Activated T-cell treated with anti-CD3 and anti-CD28 coated beads, Interleukin-2, amount 50 U/mL, for 4 hours (primary cell): ENCODE measurements around the gene LGALS14. TPM values are rescaled to one million over a fixed set of nuclear protein-coding genes. Genes with fewer than 3 reads are reported as not detected.
A peak's percentile ranks its signal among the peaks of the same experiment; 100 is the strongest.
"Not testable (repeated sequence)": the region's sequence is repeated elsewhere in the genome, so short reads cannot be mapped to it uniquely, and the experiment has no call there.

Experiments
- ATAC-seq, 2 donors: fragments of 200-7000 bp; cut with Tn5 transposase; one replicate each; pipeline ENCODE4 v1.10.0; 2021
- DNase-seq: peaks from one replicate; pipeline ENCODE4 v3.0.0-alpha.2; 2020
- H3K27me3 Mint-ChIP-seq: one replicate; pipeline ENCODE4 v1.8.0; 2021; ENCODE audit warnings: low read depth, mixed read lengths
- H3K36me3 Mint-ChIP-seq: one replicate; pipeline ENCODE4 v1.8.0; 2022; ENCODE audit warnings: mixed read lengths; ENCODE audit not compliant: insufficient read depth
- H3K4me1 Mint-ChIP-seq: one replicate; pipeline ENCODE4 v1.8.0; 2021; ENCODE audit warnings: low read depth, mixed read lengths
- H3K4me3 Mint-ChIP-seq: one replicate; pipeline ENCODE4 v1.8.0; 2021; ENCODE audit warnings: mild to moderate bottlenecking, moderate library complexity, mixed read lengths
- H3K9me3 Mint-ChIP-seq: one replicate; pipeline ENCODE4 v1.8.0; 2021; ENCODE audit warnings: mixed read lengths
- total RNA-seq, 3 donors: library from RNA; stranded (reverse); gene quantifications; one replicate each; pipeline ENCODE4 v1.2.1, GENCODE V29; 2021

The LGALS14 gene
- total RNA-seq, 3 donors from 2014 or later, result not detected

DNA sequence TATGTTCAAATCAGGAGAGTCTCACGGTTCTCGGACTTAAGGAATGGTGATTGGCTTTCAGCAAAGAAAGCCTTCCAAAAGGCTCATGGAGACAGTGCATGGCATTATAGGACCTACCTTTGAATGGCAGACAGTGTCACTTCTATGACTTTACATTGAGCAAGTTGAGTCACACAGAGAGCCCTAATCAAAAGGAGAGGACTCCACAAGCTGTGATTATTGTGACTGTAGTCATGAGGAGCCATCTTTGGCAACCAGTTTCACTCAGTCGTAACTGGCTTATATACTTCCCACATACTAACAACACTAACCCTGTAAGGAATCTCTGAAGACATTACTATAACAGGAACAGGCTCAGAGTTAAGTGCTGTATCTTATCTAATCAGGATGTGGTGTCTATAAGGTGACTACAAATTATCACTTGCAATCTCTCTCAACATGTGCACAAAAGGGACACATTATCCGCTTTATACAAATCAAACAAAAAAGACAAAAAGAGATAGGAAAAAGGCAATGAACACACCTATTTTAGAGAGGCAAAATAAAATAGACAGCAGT, 6.1 kb downstream of the LGALS14 start:
- no peak overlapping the region for H3K4me3 Mint-ChIP-seq
- ATAC-seq (peak in 1 of 2 donors; percentile 51), DNase-seq (no peak)
- H3K4me1 Mint-ChIP-seq, result peaks cover 45% of the 10 kb centered on the region
- peaks cover 9% of the 10 kb centered on the region for H3K27me3 Mint-ChIP-seq
- H3K9me3 Mint-ChIP-seq, result no peaks in the 10 kb centered on the region
- no peaks in the 10 kb centered on the region for H3K36me3 Mint-ChIP-seq

- not testable (repeated sequence) for ATAC-seq, H3K36me3 Mint-ChIP-seq, DNase-seq, H3K4me3 Mint-ChIP-seq, H3K9me3 Mint-ChIP-seq
- Mint-ChIP-seq H3K27me3 (peaks cover 43% of the 10 kb centered on the region), H3K4me1 (peaks cover 16% of the 10 kb centered on the region)
These were observed 15.9 kb downstream of the LGALS14 start for GRCh38 chr19:39720144-39720543.

- ATAC-seq (no peak), DNase-seq (no peak)
- H3K36me3 Mint-ChIP-seq, result no peaks in the 10 kb centered on the region
- H3K4me3 Mint-ChIP-seq, result no peak overlapping the region
- H3K4me1 Mint-ChIP-seq, result peaks cover under 1% of the 10 kb centered on the region
- no peaks in the 10 kb centered on the region for H3K9me3 Mint-ChIP-seq
- H3K27me3 Mint-ChIP-seq, result peaks cover 13% of the 10 kb centered on the region
These were observed 21.7 kb downstream of the LGALS14 start for GRCh38 chr19:39725995-39726394.

- Mint-ChIP-seq H3K36me3 (no peaks in the 10 kb centered on the region), H3K27me3 (peaks cover 9% of the 10 kb centered on the region)
These were observed 23.0 kb downstream of the LGALS14 start for GRCh38 chr19:39727070-39727800.

DNA sequence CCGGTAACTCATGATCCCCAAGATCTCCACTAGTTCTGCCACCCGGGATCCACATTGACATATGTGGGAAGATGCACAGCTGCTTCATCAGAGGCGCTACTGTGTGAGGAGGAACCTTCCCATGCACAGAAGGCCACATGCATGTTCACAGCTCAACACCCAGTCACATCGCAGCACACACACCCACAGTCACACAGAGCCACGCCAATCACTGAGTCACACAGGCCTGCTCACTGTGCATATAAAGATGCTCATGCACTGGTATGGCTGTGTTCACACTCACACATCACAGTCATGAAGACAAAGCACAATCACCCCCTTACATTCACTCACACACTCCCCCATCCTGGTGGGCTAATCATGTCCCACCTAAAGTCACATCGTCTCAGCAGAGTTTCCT, 23.8 kb downstream of the LGALS14 start:
- no peak for DNase-seq
- peaks cover 5% of the 10 kb centered on the region for H3K27me3 Mint-ChIP-seq
- H3K4me3 Mint-ChIP-seq, result no peak overlapping the region
- H3K4me1 Mint-ChIP-seq, result no peaks in the 10 kb centered on the region
- no peak for ATAC-seq
- peaks cover 1% of the 10 kb centered on the region for H3K9me3 Mint-ChIP-seq
- no peaks in the 10 kb centered on the region for H3K36me3 Mint-ChIP-seq

More at GRCh38 chr19:39727070-39727800, 23.0 kb downstream of the LGALS14 start:
- H3K4me1 Mint-ChIP-seq, result no peaks in the 10 kb centered on the region
- H3K4me3 Mint-ChIP-seq, result no peak overlapping the region
- ATAC-seq, result no peak
- no peak for DNase-seq
- H3K9me3 Mint-ChIP-seq, result no peaks in the 10 kb centered on the region

GRCh38 chr19:39729594-39729993, 25.3 kb downstream of the LGALS14 start:
- H3K27me3 Mint-ChIP-seq, result peaks cover 1% of the 10 kb centered on the region

DNA sequence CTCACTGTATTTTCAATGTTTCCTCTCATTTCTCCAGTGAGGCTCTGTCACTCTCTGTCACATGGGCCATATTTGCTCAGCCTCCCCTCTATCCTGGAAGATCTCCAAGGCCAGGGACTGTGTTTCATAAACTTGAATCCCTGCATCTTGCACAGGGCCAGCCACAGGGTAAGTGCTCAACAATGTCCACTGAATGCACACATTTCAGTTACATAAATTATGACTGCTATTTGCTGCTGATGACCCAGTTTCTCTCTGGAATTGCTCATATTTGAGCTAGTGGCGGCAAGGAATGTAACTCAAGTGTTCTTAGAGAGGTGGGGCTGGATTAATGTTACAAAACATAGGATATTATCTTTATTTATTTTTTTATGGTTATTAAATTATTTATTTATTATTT, 27.4 kb downstream of the LGALS14 start:
- ATAC-seq, result no peak
- Mint-ChIP-seq H3K27me3 (peaks cover 1% of the 10 kb centered on the region), H3K9me3 (peaks cover 3% of the 10 kb centered on the region), H3K4me3 (no peak overlapping the region), H3K4me1 (peaks cover 8% of the 10 kb centered on the region), H3K36me3 (no peaks in the 10 kb centered on the region)
- DNase-seq, result no peak

More at GRCh38 chr19:39729594-39729993, 25.3 kb downstream of the LGALS14 start:
- no peaks in the 10 kb centered on the region for H3K4me1 Mint-ChIP-seq
- no peaks in the 10 kb centered on the region for H3K36me3 Mint-ChIP-seq
- ATAC-seq, result no peak
- no peak overlapping the region for H3K4me3 Mint-ChIP-seq
- H3K9me3 Mint-ChIP-seq, result peaks cover 3% of the 10 kb centered on the region
- no peak for DNase-seq

- ATAC-seq (no peak), DNase-seq (no peak)
- Mint-ChIP-seq H3K36me3 (no peaks in the 10 kb centered on the region), H3K4me1 (peaks cover 25% of the 10 kb centered on the region), H3K9me3 (peaks cover 3% of the 10 kb centered on the region), H3K27me3 (no peaks in the 10 kb centered on the region), H3K4me3 (no peak overlapping the region)
These were observed 29.6 kb downstream of the LGALS14 start for GRCh38 chr19:39733841-39734240.

GRCh38 chr19:39735688-39736087, 31.4 kb downstream of the LGALS14 start:
- DNase-seq, result no peak
- Mint-ChIP-seq H3K4me3 (no peak overlapping the region), H3K36me3 (no peaks in the 10 kb centered on the region), H3K27me3 (no peaks in the 10 kb centered on the region), H3K9me3 (peaks cover 3% of the 10 kb centered on the region), H3K4me1 (peaks cover 34% of the 10 kb centered on the region)
- ATAC-seq, result no peak

- H3K4me3 Mint-ChIP-seq, result no peak overlapping the region
- no peaks in the 10 kb centered on the region for H3K36me3 Mint-ChIP-seq
- ATAC-seq, result no peak
- H3K27me3 Mint-ChIP-seq, result no peaks in the 10 kb centered on the region
- H3K9me3 Mint-ChIP-seq, result peaks cover 3% of the 10 kb centered on the region
- peaks cover 36% of the 10 kb centered on the region for H3K4me1 Mint-ChIP-seq
- no peak for DNase-seq
These were observed 31.8 kb downstream of the LGALS14 start for GRCh38 chr19:39736088-39736487.

- no peak for DNase-seq
- no peaks in the 10 kb centered on the region for H3K27me3 Mint-ChIP-seq
- no peak overlapping the region for H3K4me3 Mint-ChIP-seq
These were observed 33.1 kb downstream of the LGALS14 start for GRCh38 chr19:39737351-39737750.

GRCh38 chr19:39737891-39738290, 33.6 kb downstream of the LGALS14 start, which contains the start of gene CLC:
Gene CLC, minus strand, starts transcription at chr19:39738029. Its CDS starts 77 bp downstream, at chr19:39737952.
- ATAC-seq, result no peak
- DNase-seq, result no peak
- H3K9me3 Mint-ChIP-seq, result peaks cover 3% of the 10 kb centered on the region
- H3K4me3 Mint-ChIP-seq, result no peak within 1 kb of the TSS
- H3K4me1 Mint-ChIP-seq, result peaks cover 39% of the 10 kb centered on the region
- peaks cover 2% of the 10 kb centered on the region for H3K27me3 Mint-ChIP-seq
- H3K36me3 Mint-ChIP-seq, result no peaks in the 10 kb centered on the region

More at GRCh38 chr19:39737351-39737750, 33.1 kb downstream of the LGALS14 start:
- Mint-ChIP-seq H3K4me1 (peaks cover 39% of the 10 kb centered on the region), H3K36me3 (no peaks in the 10 kb centered on the region), H3K9me3 (peaks cover 3% of the 10 kb centered on the region)
- peak; percentile 21 to 68 for ATAC-seq

DNA sequence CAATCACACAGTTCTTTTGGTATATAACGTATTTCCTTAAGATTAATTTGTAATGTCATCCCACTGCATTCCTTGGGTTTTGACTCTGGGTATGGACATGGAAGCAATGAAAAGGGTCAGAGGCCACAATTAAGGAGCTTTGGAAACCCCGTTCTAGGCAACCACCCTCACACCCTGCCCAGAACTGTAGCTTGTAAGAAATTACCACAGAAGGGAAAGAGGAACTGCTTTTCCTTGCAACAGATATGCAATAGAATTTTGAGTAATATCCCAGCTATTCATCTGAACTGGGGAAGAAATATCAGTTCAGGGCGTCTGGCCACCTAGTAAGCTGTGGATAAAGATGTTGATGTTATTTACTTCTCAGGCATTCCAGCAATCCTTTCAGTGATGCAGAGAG, 34.5 kb downstream of the LGALS14 start:
- ATAC-seq (no peak), DNase-seq (no peak)
- Mint-ChIP-seq H3K27me3 (peaks cover 4% of the 10 kb centered on the region), H3K9me3 (no peaks in the 10 kb centered on the region), H3K4me3 (no peak overlapping the region), H3K36me3 (no peaks in the 10 kb centered on the region), H3K4me1 (peaks cover 39% of the 10 kb centered on the region)

GRCh38 chr19:39740395-39740794, 36.1 kb downstream of the LGALS14 start:
- DNase-seq (no peak), ATAC-seq (peak; percentile 67 to 71)
- peaks cover 4% of the 10 kb centered on the region for H3K27me3 Mint-ChIP-seq
- H3K36me3 Mint-ChIP-seq, result no peaks in the 10 kb centered on the region
- no peaks in the 10 kb centered on the region for H3K9me3 Mint-ChIP-seq
- peaks cover 39% of the 10 kb centered on the region for H3K4me1 Mint-ChIP-seq
- peak overlapping the region; percentile 25 for H3K4me3 Mint-ChIP-seq

DNA sequence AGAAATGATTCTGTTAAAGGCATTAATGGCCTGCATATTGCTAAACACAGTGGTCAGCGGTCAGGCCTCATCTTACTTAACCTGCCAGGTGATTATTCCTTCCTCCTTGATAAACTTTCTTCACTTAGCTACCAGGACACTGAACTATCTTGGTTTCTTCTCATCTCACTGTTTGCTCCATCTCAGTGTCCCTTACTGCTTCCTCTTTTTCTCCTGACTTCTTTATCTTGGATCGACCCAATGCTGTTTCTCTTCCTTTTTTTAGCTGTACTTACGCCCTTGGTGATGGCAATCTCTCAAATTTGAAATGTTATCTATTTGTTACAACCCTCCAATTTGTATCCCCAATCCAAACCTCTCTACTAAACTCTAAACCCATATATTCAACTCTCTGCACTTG, 41.4 kb downstream of the LGALS14 start:
- Mint-ChIP-seq H3K36me3 (no peaks in the 10 kb centered on the region), H3K4me1 (peaks cover 6% of the 10 kb centered on the region), H3K9me3 (no peaks in the 10 kb centered on the region), H3K27me3 (peaks cover 10% of the 10 kb centered on the region), H3K4me3 (no peak overlapping the region)
- ATAC-seq, result no peak
- DNase-seq, result no peak
